MM.1S (cell line): Measurements from ENCODE around the gene FTL.

Experiments
- DNase-seq: peaks from one replicate; pipeline ENCODE4 v3.0.0-alpha.2; 2015
- H2AFZ ChIP-seq: fragments of 300-600 bp; sonication (generic); 2 replicates; pipeline ENCODE4 v1.6.0; 2016; ENCODE audit warnings: antibody characterized with exemption, low read length
- H3F3A ChIP-seq: fragments of 300-600 bp; sonication (generic); 2 replicates; pipeline ENCODE4 v1.6.1; 2016; ENCODE audit warnings: mild to moderate bottlenecking, antibody characterized with exemption, low read length, moderate library complexity, mixed read lengths; ENCODE audit not compliant: insufficient read depth
- H3K27ac ChIP-seq: fragments of 300-600 bp; sonication (generic); 2 replicates; pipeline ENCODE4 v1.5.1; 2016; ENCODE audit warnings: mild to moderate bottlenecking, low read length
- H3K27me3 ChIP-seq: fragments of 300-600 bp; sonication (generic); replicated peaks from 2 replicates; pipeline ENCODE4 v1.6.0; 2016; ENCODE audit warnings: low read length; ENCODE audit not compliant: insufficient read depth
- H3K36me3 ChIP-seq: fragments of 300-600 bp; sonication (generic); replicated peaks from 2 replicates; pipeline ENCODE4 v1.6.1; 2016; ENCODE audit warnings: mild to moderate bottlenecking, low read length, mixed read lengths; ENCODE audit not compliant: insufficient read depth
- H3K4me1 ChIP-seq: fragments of 300-600 bp; sonication (generic); 2 replicates; pipeline ENCODE4 v1.6.1; 2016; ENCODE audit warnings: low read length, mixed read lengths
- H3K4me2 ChIP-seq: fragments of 300-600 bp; sonication (generic); 2 replicates; pipeline ENCODE4 v1.6.0; 2016; ENCODE audit warnings: low read depth, low read length
- H3K4me3 ChIP-seq: fragments of 300-600 bp; sonication (generic); 2 replicates; pipeline ENCODE4 v1.5.1; 2016; ENCODE audit warnings: low read length, mixed read lengths
- H3K79me2 ChIP-seq: fragments of 300-600 bp; sonication (generic); 2 replicates; pipeline ENCODE4 v1.6.1; 2016; ENCODE audit warnings: mixed run types, low read length, mixed read lengths
- H3K9ac ChIP-seq: fragments of 300-600 bp; sonication (generic); 2 replicates; pipeline ENCODE4 v1.6.1; 2016; ENCODE audit warnings: low read length, mixed read lengths
- H3K9me2 ChIP-seq: fragments of 300-600 bp; sonication (generic); replicated peaks from 2 replicates; pipeline ENCODE4 v1.6.1; 2016; ENCODE audit warnings: mild to moderate bottlenecking, low read length, mixed read lengths; ENCODE audit not compliant: insufficient read depth
- H3K9me3 ChIP-seq: fragments of 300-600 bp; sonication (generic); replicated peaks from 2 replicates; pipeline ENCODE4 v1.6.1; 2016; ENCODE audit warnings: mild to moderate bottlenecking, low read length, mixed read lengths; ENCODE audit not compliant: insufficient read depth
- H4K20me1 ChIP-seq: fragments of 300-600 bp; sonication (generic); 2 replicates; pipeline ENCODE4 v1.6.1; 2016; ENCODE audit warnings: mild to moderate bottlenecking, low read length, moderate library complexity, mixed read lengths; ENCODE audit not compliant: insufficient read depth
- EZH2 ChIP-seq: fragments of 300-600 bp; sonication (generic); optimal IDR thresholded peaks from 2 replicates; pipeline ENCODE3; 2017; ENCODE audit warnings: low read depth, mild to moderate bottlenecking, antibody characterized with exemption, low read length, mixed read lengths
- EZH2phosphoT487 ChIP-seq: fragments of 300-600 bp; sonication (generic); IDR thresholded peaks from 2 replicates; pipeline ENCODE4 v1.6.1; 2018; ENCODE audit warnings: antibody characterized with exemption, low read length
- TF ChIP-seq, protein P1 (sequence below): fragments of 300-600 bp; sonication (generic); IDR thresholded peaks from 2 replicates; pipeline ENCODE4 v1.5.1; 2016; ENCODE audit warnings: antibody characterized with exemption, low read length, mixed read lengths

The FTL gene

DNA sequence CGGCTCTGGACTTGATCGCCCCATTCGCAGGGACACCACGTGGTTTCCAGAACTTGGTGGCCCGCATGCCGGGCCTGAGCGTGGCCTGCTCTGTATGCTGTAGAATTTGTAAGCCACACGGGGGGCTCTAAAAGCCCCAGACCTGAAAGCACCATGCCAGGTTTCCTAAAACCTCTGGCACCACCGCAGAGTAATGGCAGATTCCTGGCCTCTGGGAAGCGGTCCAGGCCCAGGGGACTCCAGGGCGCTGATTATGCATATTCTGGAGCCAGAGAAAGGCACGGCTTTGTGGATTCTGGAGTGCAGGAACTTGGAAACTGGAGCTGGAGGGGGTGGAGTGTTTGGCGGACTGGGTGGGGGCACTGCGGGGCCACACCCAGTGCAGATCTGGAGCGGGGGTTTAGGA is 3.7 kb downstream of the FTL start:
- Histone ChIP-seq H2AFZ (no peak overlapping the region), H3K4me2 (no peak overlapping the region), H3K9me3 (no peaks in the 10 kb centered on the region), H3K9ac (no peak overlapping the region), H3K4me1 (peaks cover 29% of the 10 kb centered on the region), H3F3A (peaks cover 40% of the 10 kb centered on the region), H3K9me2 (no peaks in the 10 kb centered on the region), H3K36me3 (no peaks in the 10 kb centered on the region), H4K20me1 (no peaks in the 10 kb centered on the region), H3K79me2 (peaks cover 21% of the 10 kb centered on the region), H3K27ac (no peak overlapping the region), H3K4me3 (no peak overlapping the region), H3K27me3 (no peaks in the 10 kb centered on the region)
- DNase-seq, result no peak
- TF ChIP-seq EZH2 (no peak), EZH2phosphoT487 (no peak)
- TF ChIP-seq, protein P1, sequence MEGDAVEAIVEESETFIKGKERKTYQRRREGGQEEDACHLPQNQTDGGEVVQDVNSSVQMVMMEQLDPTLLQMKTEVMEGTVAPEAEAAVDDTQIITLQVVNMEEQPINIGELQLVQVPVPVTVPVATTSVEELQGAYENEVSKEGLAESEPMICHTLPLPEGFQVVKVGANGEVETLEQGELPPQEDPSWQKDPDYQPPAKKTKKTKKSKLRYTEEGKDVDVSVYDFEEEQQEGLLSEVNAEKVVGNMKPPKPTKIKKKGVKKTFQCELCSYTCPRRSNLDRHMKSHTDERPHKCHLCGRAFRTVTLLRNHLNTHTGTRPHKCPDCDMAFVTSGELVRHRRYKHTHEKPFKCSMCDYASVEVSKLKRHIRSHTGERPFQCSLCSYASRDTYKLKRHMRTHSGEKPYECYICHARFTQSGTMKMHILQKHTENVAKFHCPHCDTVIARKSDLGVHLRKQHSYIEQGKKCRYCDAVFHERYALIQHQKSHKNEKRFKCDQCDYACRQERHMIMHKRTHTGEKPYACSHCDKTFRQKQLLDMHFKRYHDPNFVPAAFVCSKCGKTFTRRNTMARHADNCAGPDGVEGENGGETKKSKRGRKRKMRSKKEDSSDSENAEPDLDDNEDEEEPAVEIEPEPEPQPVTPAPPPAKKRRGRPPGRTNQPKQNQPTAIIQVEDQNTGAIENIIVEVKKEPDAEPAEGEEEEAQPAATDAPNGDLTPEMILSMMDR, result no peak

DNA sequence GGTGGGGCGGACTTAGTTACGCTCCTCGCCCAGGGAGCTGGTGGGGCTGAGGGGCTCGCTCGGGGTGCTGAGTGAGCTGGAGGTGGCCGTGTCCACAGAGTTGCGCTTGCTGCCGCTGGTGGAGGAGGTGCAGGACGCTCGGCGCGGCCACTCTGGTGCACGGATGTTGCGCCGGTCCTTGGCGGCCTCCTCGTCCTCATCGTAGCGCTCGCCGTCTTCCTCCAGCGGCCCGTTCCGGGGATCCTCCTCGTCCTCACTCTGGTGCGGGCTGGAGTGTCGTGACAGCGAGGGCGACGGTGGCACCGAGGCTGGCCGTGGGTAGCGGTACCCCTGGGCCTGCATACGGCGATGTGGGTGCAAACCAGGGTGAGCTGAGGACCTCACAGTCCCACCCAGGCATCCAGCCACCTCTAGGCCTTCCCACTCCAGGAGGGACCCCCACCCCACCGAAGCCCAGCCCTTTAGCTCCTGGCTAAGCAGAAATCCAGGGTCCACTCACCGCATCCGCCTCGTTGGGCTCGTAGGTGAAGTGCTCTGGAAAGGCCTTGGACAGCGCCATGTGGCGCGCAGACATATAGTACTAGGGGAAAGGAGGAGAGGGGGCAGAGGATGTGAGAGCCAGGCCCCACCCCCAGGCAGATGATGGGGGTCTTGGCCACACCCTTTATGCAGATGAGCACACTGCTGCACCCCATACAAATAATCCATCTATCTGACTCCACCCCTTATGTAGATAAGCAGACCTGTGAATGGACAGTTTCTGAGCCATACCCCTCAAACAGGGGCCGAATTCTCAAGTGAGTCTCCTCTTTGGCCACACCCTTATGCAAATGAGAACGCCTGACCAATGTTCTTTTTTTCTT is 4.4 kb downstream of the FTL start:
- Histone ChIP-seq H3K4me1 (peaks cover 22% of the 10 kb centered on the region), H3K9ac (no peak overlapping the region), H3K27ac (no peak overlapping the region), H3K36me3 (no peaks in the 10 kb centered on the region), H3K27me3 (no peaks in the 10 kb centered on the region), H4K20me1 (no peaks in the 10 kb centered on the region), H2AFZ (no peak overlapping the region), H3K4me2 (no peak overlapping the region), H3K9me3 (no peaks in the 10 kb centered on the region), H3F3A (peaks cover 35% of the 10 kb centered on the region), H3K79me2 (peaks cover 19% of the 10 kb centered on the region), H3K9me2 (no peaks in the 10 kb centered on the region), H3K4me3 (no peak overlapping the region)
- peak; percentile 24 for DNase-seq
- TF ChIP-seq EZH2phosphoT487 (no peak), EZH2 (no peak)
- TF ChIP-seq, protein P1, result no peak

DNA sequence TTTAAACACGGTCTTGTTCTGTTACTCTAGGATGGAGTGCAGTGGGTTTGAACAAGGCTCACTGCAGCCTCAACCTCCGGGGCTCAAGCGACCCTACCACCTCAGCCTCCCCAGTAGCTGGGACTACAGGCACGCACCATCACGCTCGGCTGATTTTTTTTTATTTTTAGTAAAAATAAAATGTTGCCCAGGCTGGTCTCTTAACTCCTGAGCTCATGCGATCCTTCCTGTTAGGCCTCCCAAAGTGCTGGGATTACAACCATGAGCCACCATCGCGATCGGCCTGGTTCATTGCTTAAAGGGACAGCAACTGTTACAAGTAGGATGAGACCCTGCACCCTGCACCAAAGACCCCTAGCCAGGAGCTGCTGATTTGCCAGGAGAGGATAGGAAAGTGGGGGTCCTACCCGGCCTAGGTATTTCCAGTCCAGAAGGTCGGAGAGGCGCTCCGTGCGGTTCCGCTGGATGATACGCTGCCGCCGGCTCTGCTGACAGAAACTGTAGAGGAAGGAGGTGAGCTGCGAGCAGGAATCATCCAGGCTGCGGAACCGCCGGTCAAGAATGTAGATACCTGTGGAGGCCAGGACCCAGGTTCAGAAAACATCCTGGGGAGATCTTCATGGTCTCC is 5.1 kb downstream of the FTL start:
- TF ChIP-seq EZH2 (no peak), EZH2phosphoT487 (no peak)
- TF ChIP-seq, protein P1, result no peak
- no peaks in the 10 kb centered on the region for H3K27me3 ChIP-seq
- no peak for DNase-seq
- H3K36me3 ChIP-seq, result no peaks in the 10 kb centered on the region
- peaks cover 31% of the 10 kb centered on the region for H3F3A ChIP-seq
- no peak overlapping the region for H3K4me2 ChIP-seq
- no peak overlapping the region for H3K9ac ChIP-seq
- H4K20me1 ChIP-seq, result no peaks in the 10 kb centered on the region
- H3K9me2 ChIP-seq, result no peaks in the 10 kb centered on the region
- no peak overlapping the region for H3K4me3 ChIP-seq
- H3K79me2 ChIP-seq, result peaks cover 16% of the 10 kb centered on the region
- no peaks in the 10 kb centered on the region for H3K9me3 ChIP-seq
- H3K4me1 ChIP-seq, result peaks cover 20% of the 10 kb centered on the region
- H2AFZ ChIP-seq, result no peak overlapping the region
- no peak overlapping the region for H3K27ac ChIP-seq
